CD14-positive monocyte (primary cell): ENCODE data around the gene LIN28B. TPM values are rescaled to one million over a fixed set of nuclear protein-coding genes. Genes with fewer than 3 reads are reported as not detected.
A peak's percentile ranks its signal among the peaks of the same experiment; 100 is the strongest.
"Not testable (repeated sequence)": the region's sequence is repeated elsewhere in the genome, so short reads cannot be mapped to it uniquely, and the experiment has no call there.

ENCODE experiments used
- DNase-seq, 3 donors: peaks; one replicate each; pipeline ENCODE4 v3.0.0-alpha.2; 2011 to 2022
- H2AFZ ChIP-seq: 2 replicates; pipeline ENCODE4 v1.6.0; 2012; ENCODE audit warnings: mild to moderate bottlenecking, low read depth, low read length, inconsistent platforms; ENCODE audit not compliant: insufficient read depth, poor library complexity, severe bottlenecking
- H3K27ac ChIP-seq, 2 donors: 1 replicate in 1 of 2; 2 replicates in 1 of 2; pipeline ENCODE4 v1.5.1; 2012 to 2013; ENCODE audit warnings: low read length in 2 of 2, control low read depth in 1 of 2, inconsistent platforms in 1 of 2, low read depth in 1 of 2, mild to moderate bottlenecking in 1 of 2
- H3K27me3 ChIP-seq, 2 donors: one replicate each; pipeline versions ENCODE4 v1.6.0 to v1.6.1; 2011 to 2013; ENCODE audit warnings: low read length in 2 of 2; ENCODE audit not compliant: control insufficient read depth in 2 of 2, insufficient read depth in 2 of 2
- H3K36me3 ChIP-seq, 2 donors: replicated peaks in 1 of 2; 1 replicate in 1 of 2; 2 replicates in 1 of 2; pipeline versions ENCODE4 v1.5.1 to v1.6.1; 2012 to 2013; ENCODE audit warnings: low read length in 2 of 2, control low read depth in 1 of 2, inconsistent platforms in 1 of 2, mild to moderate bottlenecking in 1 of 2; ENCODE audit not compliant: insufficient read depth in 2 of 2, control insufficient read depth in 1 of 2
- H3K4me1 ChIP-seq, 2 donors: 1 replicate in 1 of 2; 2 replicates in 1 of 2; pipeline versions ENCODE4 v1.5.1 to v1.6.1; 2012 to 2013; ENCODE audit warnings: low read length in 2 of 2, control low read depth in 1 of 2, inconsistent platforms in 1 of 2, mild to moderate bottlenecking in 1 of 2, moderate library complexity in 1 of 2; ENCODE audit not compliant: insufficient read depth in 2 of 2, control insufficient read depth in 1 of 2
- H3K4me2 ChIP-seq: replicated peaks from 2 replicates; pipeline ENCODE3; 2012; ENCODE audit warnings: low read length, moderate library complexity, mild to moderate bottlenecking; ENCODE audit not compliant: poor library complexity, severe bottlenecking; ENCODE audit errors: extremely low read depth
- H3K4me3 ChIP-seq, 3 experiments: fragments of 200-600 bp in 1 of 3; sonication (generic) in 1 of 3; replicated peaks in 1 of 3; 1 replicate in 2 of 3; 2 replicates in 1 of 3; pipeline ENCODE4 v1.5.1; 2011 to 2013; ENCODE audit warnings: low read length in 3 of 3, mild to moderate bottlenecking in 3 of 3, control low read depth in 2 of 3, low read depth in 2 of 3, inconsistent platforms in 1 of 3, moderate library complexity in 1 of 3
- H3K79me2 ChIP-seq: 2 replicates; pipeline ENCODE4 v1.6.0; 2012; ENCODE audit warnings: mild to moderate bottlenecking, control low read depth, inconsistent platforms, low read length, moderate library complexity; ENCODE audit not compliant: insufficient read depth
- H3K9ac ChIP-seq: 2 replicates; pipeline ENCODE4 v1.6.0; 2017; ENCODE audit warnings: low read length, mild to moderate bottlenecking; ENCODE audit not compliant: insufficient read depth, poor library complexity, severe bottlenecking
- H3K9me3 ChIP-seq, 2 donors: replicated peaks in 1 of 2; 1 replicate in 1 of 2; 2 replicates in 1 of 2; pipeline versions ENCODE4 v1.5.1 to v1.6.1; 2012 to 2013; ENCODE audit warnings: low read length in 2 of 2, control low read depth in 1 of 2; ENCODE audit not compliant: control insufficient read depth in 1 of 2, insufficient read depth in 1 of 2
- H4K20me1 ChIP-seq: 2 replicates; pipeline ENCODE4 v1.6.0; 2012; ENCODE audit warnings: mild to moderate bottlenecking, low read length, control low read depth, moderate library complexity; ENCODE audit not compliant: insufficient read depth
- H3K27ac Mint-ChIP-seq, 7 donors: one replicate each; pipeline ENCODE4 v1.8.0; 2020; ENCODE audit warnings: mild to moderate bottlenecking in 7 of 7, mixed read lengths in 7 of 7, moderate library complexity in 6 of 7, inconsistent platforms in 2 of 7
- H3K27me3 Mint-ChIP-seq, 3 donors: one replicate each; pipeline ENCODE4 v1.8.0; 2021 to 2022; ENCODE audit warnings: low read depth in 3 of 3, mild to moderate bottlenecking in 3 of 3, mixed read lengths in 3 of 3, moderate library complexity in 3 of 3, inconsistent platforms in 1 of 3
- H3K36me3 Mint-ChIP-seq, 2 donors: one replicate each; pipeline ENCODE4 v1.8.0; 2020; ENCODE audit warnings: mixed read lengths in 2 of 2, inconsistent platforms in 1 of 2, mild to moderate bottlenecking in 1 of 2
- H3K4me1 Mint-ChIP-seq: one replicate; pipeline ENCODE4 v1.8.0; 2020; ENCODE audit warnings: mild to moderate bottlenecking, mixed read lengths
- H3K4me3 Mint-ChIP-seq, 2 donors: one replicate each; pipeline ENCODE4 v1.8.0; 2020; ENCODE audit warnings: mild to moderate bottlenecking in 2 of 2, mixed read lengths in 2 of 2, moderate library complexity in 1 of 2
- H3K9me3 Mint-ChIP-seq, 7 donors: one replicate each; pipeline ENCODE4 v1.8.0; 2020 to 2022; ENCODE audit warnings: mixed read lengths in 7 of 7, mild to moderate bottlenecking in 6 of 7, moderate library complexity in 6 of 7, inconsistent platforms in 2 of 7
- CTCF ChIP-seq: fragments of 200-600 bp; IDR thresholded peaks from one replicate; pipeline ENCODE4 v1.8.0; 2022; ENCODE audit warnings: antibody characterized with exemption, mild to moderate bottlenecking
- WGBS: methylation state at CpG from one replicate; pipeline ENCODE4 v1.1.5; 2013; ENCODE audit warnings: missing lambda C conversion rate; ENCODE audit not compliant: insufficient coverage; 5-methylcytosine and 5-hydroxymethylcytosine counted together
- intact Hi-C, 2 donors: fragments of 100-400 bp; cut with micrococcal nuclease; formaldehyde crosslinking; loops; one replicate each; pipeline versions ENCODE4 v1.15.0 to v1.15.1; 2023
- polyA plus RNA-seq, 3 donors: library from polyadenylated mRNA; depleted of rRNA in 1 of 3; unstranded in 2 of 3; stranded (reverse) in 1 of 3; fragments of 300-500 nt in 2 of 3; fragments of >200 nt in 1 of 3; fragmentation: Illumina TruSeq in 2 of 3; gene quantifications; 1 replicate in 2 of 3; 2 replicates in 1 of 3; pipeline ENCODE4 v1.2.3, GENCODE V29; 2012 to 2021

The LIN28B gene
- polyA plus RNA-seq, 3 donors, result not detected

GRCh38 chr6:105001906-105002305, 45.0 kb downstream of the LIN28B start:
- Histone ChIP-seq H2AFZ (no peak overlapping the region), H3K4me2 (no peak overlapping the region)
- WGBS, result no CpG with 5 or more reads among the region's 1 CpG

GRCh38 chr6:105005451-105005850, 48.5 kb downstream of the LIN28B start:
- intact Hi-C loops, result no loop called here
- Histone ChIP-seq H3K27ac (no peak overlapping the region), H4K20me1 (no peaks in the 10 kb centered on the region), H3K27me3 (no peaks in the 10 kb centered on the region), H3K9ac (no peak overlapping the region), H3K9me3 (no peaks in the 10 kb centered on the region), H3K36me3 (no peaks in the 10 kb centered on the region), H3K4me3 (no peak overlapping the region), H3K4me2 (no peak overlapping the region), H3K79me2 (no peaks in the 10 kb centered on the region), H3K4me1 (no peaks in the 10 kb centered on the region), H2AFZ (no peak overlapping the region)
- TF ChIP-seq CTCF, result no peak
- no peaks in the 10 kb centered on the region for H3K36me3 Mint-ChIP-seq
- H3K27ac Mint-ChIP-seq, result peak overlapping the region in 1 of 7 donors; percentile 3
- no peak for DNase-seq
- H3K9me3 Mint-ChIP-seq, result peaks cover 0 to 2% (median 0%) of the 10 kb centered on the region in 7 donors
- no peak overlapping the region for H3K4me3 Mint-ChIP-seq
- peaks cover 2% of the 10 kb centered on the region for H3K4me1 Mint-ChIP-seq
- peaks cover 0 to 3% (median 0%) of the 10 kb centered on the region in 3 donors for H3K27me3 Mint-ChIP-seq
- no CpG with 5 or more reads among the region's 1 CpG for WGBS

More at GRCh38 chr6:105001906-105002305, 45.0 kb downstream of the LIN28B start:
- intact Hi-C loops, result no loop called here
- no peak overlapping the region for H3K4me3 ChIP-seq
- Mint-ChIP-seq H3K27me3 (peaks cover 0 to 4% (median 3%) of the 10 kb centered on the region in 3 donors), H3K4me1 (peaks cover 2% of the 10 kb centered on the region), H3K36me3 (no peaks in the 10 kb centered on the region), H3K4me3 (no peak overlapping the region), H3K27ac (no peak overlapping the region), H3K9me3 (peaks cover 0 to 2% (median 0%) of the 10 kb centered on the region in 7 donors)
- no peaks in the 10 kb centered on the region for H3K36me3 ChIP-seq
- no peak for TF ChIP-seq CTCF
- no peaks in the 10 kb centered on the region for H4K20me1 ChIP-seq
- no peak for DNase-seq
- H3K9ac ChIP-seq, result no peak overlapping the region
- H3K9me3 ChIP-seq, result no peaks in the 10 kb centered on the region
- no peaks in the 10 kb centered on the region for H3K4me1 ChIP-seq
- H3K27me3 ChIP-seq, result no peaks in the 10 kb centered on the region
- H3K27ac ChIP-seq, result no peak overlapping the region
- no peaks in the 10 kb centered on the region for H3K79me2 ChIP-seq

GRCh38 chr6:105013459-105013858, 56.6 kb downstream of the LIN28B start:
- H3K27me3 Mint-ChIP-seq, H3K4me3 Mint-ChIP-seq, H3K27ac ChIP-seq, H3K9me3 ChIP-seq, H3K27ac Mint-ChIP-seq, DNase-seq, intact Hi-C loops, H3K36me3 Mint-ChIP-seq, H3K9me3 Mint-ChIP-seq, H3K79me2 ChIP-seq, H3K4me2 ChIP-seq, H3K4me3 ChIP-seq, H3K27me3 ChIP-seq, H3K9ac ChIP-seq, H3K4me1 ChIP-seq, H2AFZ ChIP-seq, H3K4me1 Mint-ChIP-seq, H4K20me1 ChIP-seq, H3K36me3 ChIP-seq: not testable (repeated sequence)
- WGBS, result no CpG with 5 or more reads among the region's 4 CpGs
